Stimulated activated CD8-positive, alpha-beta memory T cell treated with anti-CD3 and anti-CD28 coated beads, Interleukin-12 subunit alpha, Interleukin-12 subunit beta, amount 100 ng/mL, for 24 hours (primary cell): ENCODE measurements around the gene ZBTB46.

Source experiments
- DNase-seq: peaks from one replicate; pipeline ENCODE4 v3.0.0-alpha.2; 2020; ENCODE audit errors: extremely low read depth

ZBTB46 gene

GRCh38 chr20:63837479-63837878 lies 6.4 kb upstream of the ZBTB46 start:
- DNase-seq, result no peak

DNA sequence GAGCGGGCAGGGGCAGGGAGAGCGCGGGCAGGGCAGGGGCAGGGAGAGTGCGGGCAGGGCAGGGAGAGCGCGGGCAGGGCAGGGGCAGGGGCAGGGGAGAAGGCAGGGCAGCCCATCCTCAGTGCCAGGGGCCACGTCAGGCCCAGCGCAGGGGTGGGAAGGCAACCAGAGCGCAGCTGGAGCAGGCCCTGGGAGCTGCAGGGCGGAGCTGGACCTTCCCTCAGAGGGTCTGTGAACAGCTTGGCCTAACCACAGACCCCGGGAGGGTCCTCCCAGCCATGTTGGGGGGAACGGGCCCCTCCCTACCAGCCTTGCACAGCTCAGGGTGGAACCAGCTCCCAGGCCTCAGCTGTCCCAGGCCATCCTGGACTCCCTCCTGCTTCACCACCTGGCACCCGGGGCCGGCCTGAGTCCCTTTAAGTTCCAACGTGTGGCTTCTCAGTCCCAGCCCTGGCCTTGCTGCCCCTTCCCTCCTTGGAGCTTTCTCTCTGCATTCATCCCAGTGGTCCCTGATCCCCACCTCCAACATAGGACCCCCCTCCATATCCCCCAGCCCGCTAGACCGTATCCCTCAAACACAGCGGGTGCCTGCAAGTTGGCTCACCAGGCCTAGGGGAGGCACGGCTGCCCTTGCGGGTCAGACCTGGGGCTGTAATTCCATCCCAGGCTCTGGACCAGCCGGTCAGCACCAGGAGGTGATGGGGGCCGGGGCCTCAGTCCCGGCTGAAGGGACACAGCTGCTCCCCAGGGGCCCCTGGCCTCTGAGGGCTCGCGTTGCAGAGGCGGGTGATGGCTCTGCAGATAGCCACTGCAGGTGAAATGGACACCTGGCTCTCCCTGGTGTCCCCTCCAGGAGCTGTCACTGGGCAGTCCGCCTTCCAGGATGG lies 5.6 kb upstream of the ZBTB46 start:
- no peak for DNase-seq

DNA sequence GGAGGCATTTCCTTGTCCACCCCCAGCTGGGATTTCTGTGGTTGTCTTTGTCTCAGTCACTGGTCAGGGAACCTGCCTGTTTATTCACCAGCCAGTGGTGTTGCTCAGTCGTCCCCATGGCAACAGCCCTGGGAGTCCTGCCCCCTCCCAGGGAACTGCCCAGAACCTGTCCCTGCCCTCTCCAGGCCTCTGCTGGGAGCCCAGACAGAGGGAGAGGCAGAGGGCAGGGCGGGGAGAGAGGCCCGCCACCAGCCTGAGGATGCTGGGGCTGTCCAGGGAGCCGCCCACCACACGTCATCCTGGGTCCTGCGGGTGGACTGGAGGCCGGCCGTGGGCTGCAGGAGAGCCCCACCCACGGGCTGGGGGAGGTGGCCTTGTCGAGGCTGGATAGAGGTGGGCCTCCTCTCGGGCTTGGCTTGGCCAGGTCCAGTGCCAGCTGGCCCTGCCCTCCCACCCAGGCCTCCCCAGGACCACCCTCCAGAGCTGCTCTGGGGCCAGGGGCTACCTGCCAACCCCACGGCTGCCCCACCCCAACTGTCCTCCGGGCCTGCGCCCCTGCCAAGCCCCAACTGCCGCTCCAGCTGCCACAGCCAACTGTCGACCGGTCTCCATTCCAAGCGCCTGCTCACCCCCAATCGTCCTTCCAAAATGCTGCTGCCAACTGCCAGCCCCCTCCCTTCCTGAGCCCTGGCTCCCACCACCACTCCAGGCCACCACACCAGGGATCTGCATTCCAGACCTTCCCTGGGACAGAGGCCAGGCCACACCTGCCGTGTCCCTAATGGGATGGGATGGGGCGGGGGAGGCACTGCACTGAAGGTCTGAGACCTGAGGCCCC lies 4.2 kb upstream of the ZBTB46 start:
- DNase-seq, result no peak

DNA sequence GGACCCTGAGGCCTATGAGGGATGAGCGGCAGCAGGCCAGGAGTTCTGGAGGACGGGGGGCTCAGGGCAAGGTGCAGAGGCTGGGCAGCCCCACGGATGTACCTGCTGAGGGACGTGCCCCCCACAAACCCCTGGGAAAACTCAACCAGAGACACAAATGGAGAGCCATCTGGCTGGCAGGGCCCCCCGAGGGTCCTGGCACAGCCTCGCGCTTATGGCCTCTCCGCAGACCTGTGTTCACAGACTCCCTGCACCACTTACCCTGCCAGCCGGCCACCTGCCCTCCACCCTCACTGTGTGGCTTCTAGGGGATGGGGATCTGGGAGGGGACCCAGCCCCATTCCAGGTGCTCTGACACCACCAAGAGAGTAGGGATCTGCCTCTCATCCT lies 3.4 kb upstream of the ZBTB46 start:
- DNase-seq, result no peak

- no peak for DNase-seq
These were observed 2.9 kb upstream of the ZBTB46 start for GRCh38 chr20:63833776-63834490.

- no peak for DNase-seq
These were observed 1.1 kb upstream of the ZBTB46 start for GRCh38 chr20:63831993-63832686.

DNA sequence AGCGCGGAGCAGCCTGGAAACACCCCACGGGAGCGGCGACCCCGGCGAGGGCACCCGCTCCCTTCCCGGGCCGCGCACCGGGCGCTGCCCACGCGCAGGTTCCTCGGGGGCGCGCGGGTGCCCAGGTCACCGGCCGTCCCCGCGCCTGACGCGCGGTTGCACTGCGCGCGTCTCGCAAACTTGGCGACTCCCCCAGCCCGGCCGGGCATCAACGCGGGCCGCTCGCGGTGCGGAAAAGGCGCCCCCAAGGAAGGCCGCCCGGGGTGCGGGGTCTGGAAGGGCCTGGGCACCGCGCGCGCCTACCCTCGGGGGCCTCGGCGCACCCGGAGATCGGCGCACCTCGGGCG lies 555 bp upstream of the ZBTB46 start:
- no peak for DNase-seq

DNA sequence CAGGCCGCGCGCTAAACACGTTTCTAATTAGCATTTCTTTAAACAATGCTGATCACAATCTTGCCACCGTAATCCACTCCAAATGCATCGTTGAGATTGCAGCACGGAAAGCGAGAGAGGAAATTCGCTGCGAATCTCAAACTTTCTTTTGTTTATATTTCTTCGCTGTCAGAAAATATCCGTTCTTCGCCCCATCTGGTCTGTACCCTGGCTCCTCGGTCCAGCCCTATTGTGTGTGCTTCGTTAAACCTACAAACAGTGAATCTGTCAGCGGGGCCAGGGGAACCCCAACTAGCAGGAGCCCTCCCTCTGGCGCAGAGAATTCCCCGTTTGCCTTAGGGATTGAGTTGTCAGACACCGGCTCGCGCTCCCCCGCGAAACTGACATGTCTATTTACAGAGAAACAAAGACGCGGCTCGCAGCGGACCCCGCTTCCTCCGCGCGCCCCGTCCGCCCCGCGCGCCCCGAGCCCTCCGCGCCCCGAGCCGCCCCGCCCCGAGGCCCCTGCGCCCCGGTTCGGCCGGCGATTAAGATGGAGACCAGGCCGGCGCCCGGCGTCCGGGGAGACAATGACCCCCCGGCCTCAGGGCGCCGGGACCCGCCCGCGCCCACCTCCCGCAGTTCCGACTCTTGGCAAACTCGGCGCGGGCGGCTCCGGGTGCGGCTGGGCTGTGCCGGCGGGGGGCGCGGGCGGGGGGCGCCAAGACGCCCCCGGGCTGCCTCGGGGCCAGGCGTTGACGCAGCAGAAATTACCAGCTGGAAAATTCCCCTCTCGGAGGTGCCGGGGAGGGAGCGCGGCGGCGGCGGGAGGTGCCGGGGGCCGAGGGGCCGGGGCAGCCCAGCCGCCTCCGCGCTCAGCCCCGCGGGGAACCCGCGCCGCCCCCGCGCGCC lies 874 bp downstream of the ZBTB46 start:
- no peak for DNase-seq

GRCh38 chr20:63829603-63829944 lies 1.5 kb downstream of the ZBTB46 start:
- DNase-seq, result no peak

- no peak for DNase-seq
These were observed 2.1 kb downstream of the ZBTB46 start for GRCh38 chr20:63828951-63829350.

DNA sequence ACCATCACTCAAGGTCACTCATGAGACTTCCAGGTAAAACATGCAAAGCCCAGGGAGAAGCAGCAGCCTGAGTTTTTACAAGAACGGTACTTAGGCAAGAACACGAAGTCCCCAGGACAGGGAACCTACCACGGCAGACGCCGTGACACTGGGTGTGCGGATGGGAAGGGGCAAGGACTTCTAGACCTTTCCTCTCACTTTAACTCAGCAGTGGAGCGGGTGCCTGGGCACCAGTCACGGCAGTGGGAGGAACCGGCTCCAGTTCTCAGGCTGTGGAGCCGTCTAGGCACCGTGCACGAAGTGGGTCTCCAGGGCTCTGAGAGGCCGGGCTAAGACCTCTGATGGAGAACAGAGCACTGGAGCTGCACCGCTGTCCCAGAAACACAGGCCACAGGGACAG lies 2.5 kb downstream of the ZBTB46 start:
- no peak for DNase-seq

DNA sequence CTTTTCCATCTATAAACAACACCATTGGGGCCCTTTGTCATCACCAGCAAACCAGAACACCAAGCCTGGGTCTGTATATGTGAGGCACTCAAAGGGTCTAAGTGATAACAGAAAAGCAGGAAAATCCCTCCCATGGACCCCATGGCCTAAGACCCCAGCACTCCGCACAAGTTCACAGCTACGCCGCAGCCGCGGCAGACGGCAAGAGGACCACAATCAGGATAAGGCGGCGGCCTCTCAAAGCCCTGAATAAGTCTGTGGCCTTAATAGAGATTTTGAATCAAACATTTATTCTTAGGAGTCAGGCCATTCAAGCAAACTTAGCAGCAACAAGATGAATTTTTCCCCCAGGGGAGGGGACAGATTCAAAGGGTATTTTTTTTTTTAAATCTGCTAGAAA lies 2.9 kb downstream of the ZBTB46 start:
- DNase-seq, result no peak

DNA sequence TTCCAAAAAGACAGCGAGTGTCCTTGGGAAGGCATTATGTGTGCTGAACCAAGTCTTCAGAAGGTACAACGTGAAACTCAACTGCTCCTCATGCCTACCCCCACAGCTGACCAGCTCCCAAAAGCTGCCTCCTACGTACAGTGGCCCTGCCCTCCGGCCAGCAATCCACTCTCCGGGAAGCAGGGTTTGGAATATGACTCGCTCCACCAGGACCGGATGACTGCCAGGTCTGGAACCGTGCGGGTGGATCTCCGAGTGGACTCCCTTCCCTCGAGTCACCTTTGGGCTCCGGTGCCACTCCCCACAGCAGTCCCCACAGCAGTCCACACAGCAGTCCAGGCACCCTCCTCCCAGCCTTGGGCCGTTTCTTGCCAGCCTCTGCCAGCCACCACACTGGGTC lies 4.3 kb downstream of the ZBTB46 start:
- no peak for DNase-seq

GRCh38 chr20:63825331-63826118 lies 5.5 kb downstream of the ZBTB46 start:
- DNase-seq, result no peak

DNA sequence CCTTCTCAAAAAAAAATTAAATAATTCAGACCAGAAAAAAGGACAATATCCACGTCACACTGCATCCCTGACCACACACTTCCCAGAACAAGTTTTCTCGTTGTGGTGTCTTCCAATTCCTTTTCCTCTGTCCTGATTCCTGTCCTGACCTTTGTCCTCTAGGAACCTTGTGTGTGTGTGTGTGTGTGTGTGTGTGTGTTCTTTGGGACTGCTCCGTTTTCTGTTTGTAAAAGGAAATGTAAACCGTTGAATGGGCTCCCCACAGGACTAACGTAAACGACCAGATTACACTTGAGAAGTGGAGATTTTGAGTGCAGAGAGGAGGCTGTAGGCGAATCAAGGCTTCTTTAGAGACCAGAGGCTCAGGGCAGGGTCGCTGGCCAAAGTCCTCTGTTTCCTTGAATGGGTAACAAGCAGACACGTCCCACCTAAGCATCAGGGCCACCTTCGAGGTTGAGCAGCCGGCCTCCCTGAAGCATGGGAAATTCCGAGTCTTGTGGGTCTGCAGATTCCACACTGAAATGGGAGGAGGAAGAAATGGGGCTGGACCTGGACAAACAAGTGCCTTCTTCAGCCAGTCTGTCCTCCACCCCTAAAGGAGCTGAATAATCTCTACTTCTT lies 7.3 kb downstream of the ZBTB46 start:
- no peak for DNase-seq

DNA sequence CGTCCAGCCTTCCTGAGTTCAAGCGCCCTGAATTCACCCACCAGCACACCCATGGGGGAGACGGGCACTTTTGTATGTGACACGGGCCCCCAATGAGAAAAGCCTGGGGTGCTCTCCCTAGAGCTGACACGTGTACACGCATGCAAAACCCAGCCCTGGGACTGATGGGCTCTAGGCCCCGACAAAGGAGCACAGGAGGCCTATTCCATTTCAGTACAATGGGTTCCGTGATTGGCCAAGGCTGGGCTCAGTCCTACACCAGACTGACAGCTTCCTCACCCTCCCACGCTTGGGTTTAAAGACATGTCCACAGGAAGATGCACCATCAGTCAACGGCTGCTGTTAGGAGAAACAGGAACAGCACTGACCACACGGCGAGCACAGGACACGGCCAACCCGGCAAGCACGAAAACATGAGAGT lies 8.8 kb downstream of the ZBTB46 start:
- DNase-seq, result no peak

DNA sequence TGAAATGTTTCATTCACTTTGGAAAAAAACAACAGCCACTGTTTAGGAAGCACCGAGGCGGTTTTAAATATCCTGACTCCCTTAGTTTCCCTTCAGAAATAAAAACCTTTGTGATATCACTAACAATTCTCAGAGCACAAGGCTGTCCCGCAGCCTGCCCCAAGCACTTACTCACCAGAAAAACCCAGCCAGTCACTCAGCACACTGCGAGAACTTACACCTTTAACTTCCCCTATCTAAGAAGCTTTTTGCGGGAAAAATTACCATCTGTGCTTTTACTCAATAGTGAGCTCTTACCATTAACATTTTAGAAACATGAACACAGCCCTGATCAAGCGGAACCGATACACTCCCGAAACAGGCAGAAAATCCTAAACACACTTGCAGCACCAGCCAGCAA lies 9.3 kb downstream of the ZBTB46 start:
- no peak for DNase-seq

- DNase-seq, result no peak
These were observed 11.7 kb downstream of the ZBTB46 start for GRCh38 chr20:63819224-63819921.

- no peak for DNase-seq
These were observed 15.3 kb downstream of the ZBTB46 start for GRCh38 chr20:63815615-63816253.
